Heart right ventricle (tissue), 16 donors: ENCODE measurements around the gene ARMC2. TPM values are rescaled to one million over a fixed set of nuclear protein-coding genes. Genes with fewer than 3 reads are reported as not detected.
A peak's percentile ranks its signal among the peaks of the same experiment; 100 is the strongest.

Experiments
- ATAC-seq, 8 donors: fragments of 200-7000 bp; cut with Tn5 transposase; one replicate each; pipeline ENCODE4 v1.9.1; 2020; ENCODE audit warnings: mild to moderate bottlenecking in 8 of 8, moderate library complexity in 8 of 8, moderate number of reproducible peaks in 1 of 8
- DNase-seq, 2 donors: peaks; one replicate each; pipeline ENCODE4 v3.0.0-alpha.2; 2020
- H3K27ac ChIP-seq, 10 donors: fragments of 200-600 bp; sonication (generic) in 2 of 10; one replicate each; pipeline versions ENCODE4 v1.5.0 to v1.8.0; 2020 to 2022; ENCODE audit warnings: mild to moderate bottlenecking in 3 of 10
- H3K27me3 ChIP-seq, 7 donors: fragments of 200-600 bp; one replicate each; pipeline ENCODE4 v1.8.0; 2021 to 2022; ENCODE audit warnings: mild to moderate bottlenecking in 2 of 7
- H3K36me3 ChIP-seq, 9 donors: fragments of 200-600 bp; sonication (generic) in 1 of 9; one replicate each; pipeline versions ENCODE4 v1.5.0 to v1.8.0; 2020 to 2022; ENCODE audit warnings: mild to moderate bottlenecking in 2 of 9
- H3K4me1 ChIP-seq, 9 donors: fragments of 200-600 bp; sonication (generic) in 1 of 9; one replicate each; pipeline versions ENCODE4 v1.5.0 to v1.8.0; 2020 to 2022; ENCODE audit warnings: mild to moderate bottlenecking in 4 of 9
- H3K4me3 ChIP-seq, 10 donors: fragments of 200-600 bp; sonication (generic) in 2 of 10; one replicate each; pipeline versions ENCODE4 v1.5.0 to v1.8.0; 2020 to 2022; ENCODE audit warnings: mild to moderate bottlenecking in 7 of 10, moderate library complexity in 2 of 10
- H3K9me3 ChIP-seq, 11 donors: fragments of 200-600 bp in 10 of 11; sonication (generic) in 2 of 11; one replicate each; pipeline versions ENCODE4 v1.5.0 to v1.8.0; 2013 to 2022; ENCODE audit warnings: mild to moderate bottlenecking in 2 of 11, control low read depth in 1 of 11, moderate library complexity in 1 of 11
- CTCF ChIP-seq, 9 donors: fragments of 200-600 bp; sonication (generic) in 2 of 9; IDR thresholded peaks; one replicate each; pipeline versions ENCODE4 v1.5.0 to v1.8.0; 2021 to 2022; ENCODE audit warnings: antibody characterized with exemption in 9 of 9, mild to moderate bottlenecking in 5 of 9, moderate library complexity in 1 of 9
- WGBS, 2 donors: extraction: QIAGEN DNeasy Blood & Tissue Kit; methylation state at CpG; one replicate each; pipeline ENCODE4 v1.1.7; 2013; ENCODE audit warnings: inconsistent platforms in 1 of 2; 5-methylcytosine and 5-hydroxymethylcytosine counted together
- intact Hi-C, 10 donors: fragments of 100-400 bp; cut with DNase I; formaldehyde crosslinking; loops; one replicate each; pipeline versions ENCODE4 v1.11.1 to v1.14.2; 2022
- polyA plus RNA-seq, 2 donors: library from polyadenylated mRNA; stranded (reverse); fragments of 200-250 nt; gene quantifications; one replicate each; pipeline ENCODE4 v1.2.3, GENCODE V29; 2013
- total RNA-seq, 10 donors: library from RNA; stranded (reverse); fragmentation: NEBNext Ultra II Directional in 3 of 10; extraction: Animal tissue kit (Norgen Biotek cat#: 25700) in 3 of 10; gene quantifications; one replicate each; pipeline versions ENCODE4 v1.2.1 to v1.2.4, GENCODE V29; 2021 to 2023
- donor health status: Arrhythmogenic right ventricular cardiomyopathy.
- donor health status: ischemic (EF 13 %, LVEDD 7.1; RV severe dilation, severe dysfunction).
- donor health status: healthy with polysubstance abuse.
- donor health status: DM: no; HTN: yes; CAD: no.
- donor health status: DM: no; HTN: no; CAD: no.
- donor health status: ischemic (EF 25% LVEDD 6.9; RV normal size, moderate dysfunction).
- donor health status: ischemic (EF 25% LVEDD 5.7; RV mildly dilated, moderate dysfunction).
- donor health status: healthy.
- donor health status: DM: yes; HTN: yes; CAD: no.
- donor health status: Ischemic cardiomyopathy.
- donor health status: ischemic (EF 35%, LVEDD 5.7; RV mildly dilated, moderate dysfunction).
- donor health status: nonischemic (EF 11% LVEDD 7.7; RV severe dilation, severe dysfunction).
- donor health status: DM: yes; HTN: yes; CAD: no.
- donor health status: PGD.
- donor health status: ischemic (EF 29% LVEDD 5.4; RV normal size, mild dysfunction).
- donor health status: nonischemic (EF 23%, LVEDD 6.1; RV moderate dilation, normal function).

The ARMC2 gene
- total and polyA plus RNA-seq, 12 donors = 2.5 to 16.4 (median 12.3) TPM

GRCh38 chr6:108947114-108947854 is 99.1 kb downstream of the ARMC2 start:
- peak in 1 of 9 donors; percentile 5 for TF ChIP-seq CTCF (IDR thresholded peaks at IDR 0.05)
- H3K4me1 ChIP-seq = peaks cover 31 to 85% (median 69%) of the 10 kb centered on the region in 9 donors
- intact Hi-C loops = loop anchor here in 6 of 10 donors (2.0 to 10.0 kb wide), 9 partner anchors 45 to 145 kb away; partner anchors contain the start of gene SESN1 (in 1 of the 6)
- peak in 1 of 2 donors; percentile 60 for DNase-seq
- H3K27me3 ChIP-seq = no peaks in the 10 kb centered on the region
- no peaks in the 10 kb centered on the region for H3K9me3 ChIP-seq
- ATAC-seq = peak in 7 of 8 donors; percentile 41 to 63 (median 52)
- no peak overlapping the region for H3K4me3 ChIP-seq
- 19 to 26% methylated on average over 5 of the region's 5 CpGs for WGBS, 2 donors
- peak overlapping the region; percentile 84 to 98 (median 92) for H3K27ac ChIP-seq
- H3K36me3 ChIP-seq = no peaks in the 10 kb centered on the region

GRCh38 chr6:108948181-108948661 is 100.0 kb downstream of the ARMC2 start:
- Histone ChIP-seq H3K4me3 (no peak overlapping the region), H3K4me1 (peaks cover 31 to 78% (median 60%) of the 10 kb centered on the region in 9 donors), H3K36me3 (no peaks in the 10 kb centered on the region), H3K9me3 (no peaks in the 10 kb centered on the region), H3K27ac (peak overlapping the region; percentile 31 to 98 (median 92)), H3K27me3 (no peaks in the 10 kb centered on the region)
- intact Hi-C loops = loop anchor here in 6 of 10 donors (2.0 to 10.0 kb wide), 8 partner anchors 19 to 144 kb away; partner anchors contain the start of gene SESN1 (in 1 of the 6)
- TF ChIP-seq CTCF (IDR thresholded peaks at IDR 0.05) = no peak
- no peak for ATAC-seq
- WGBS, 2 donors = 39% methylated on average over 7 of the region's 7 CpGs
- no peak for DNase-seq

DNA sequence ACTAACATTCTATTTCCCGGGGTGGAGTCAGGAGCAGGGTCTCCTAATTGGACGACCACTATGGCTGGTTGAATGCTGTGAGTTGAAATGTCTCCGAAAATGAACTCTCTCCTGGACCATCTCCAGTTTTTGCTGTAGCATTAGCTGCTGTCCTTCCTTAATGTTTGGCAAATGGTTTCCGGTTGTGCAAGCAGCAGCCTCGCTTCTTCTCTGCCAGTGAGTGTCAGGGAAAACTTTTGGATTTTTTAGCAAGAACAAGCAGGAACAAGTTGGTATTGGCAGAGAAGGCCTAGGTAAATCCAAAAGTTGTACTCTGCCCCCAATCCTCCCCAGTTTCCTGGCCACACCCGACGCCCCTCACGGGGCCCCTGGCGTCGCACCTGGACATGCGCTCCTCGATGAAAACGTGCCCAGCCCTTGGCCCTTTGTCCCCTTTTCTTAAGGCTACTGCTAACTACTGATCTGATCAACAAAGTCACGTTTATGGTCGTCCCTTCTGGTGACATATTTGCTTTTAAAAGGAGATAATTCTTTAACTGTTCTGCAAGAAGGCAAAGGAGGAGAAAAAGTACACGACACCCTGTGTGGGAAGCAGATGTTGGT is 103.2 kb downstream of the ARMC2 start:
- no peak for TF ChIP-seq CTCF (IDR thresholded peaks at IDR 0.05)
- peaks cover 17 to 46% (median 27%) of the 10 kb centered on the region in 9 donors for H3K4me1 ChIP-seq
- H3K9me3 ChIP-seq = no peaks in the 10 kb centered on the region
- no peak overlapping the region for H3K4me3 ChIP-seq
- no peaks in the 10 kb centered on the region for H3K36me3 ChIP-seq
- 80 to 84% methylated on average over 16 of the region's 16 CpGs for WGBS, 2 donors
- peak overlapping the region in 1 of 10 donors; percentile 42 for H3K27ac ChIP-seq
- H3K27me3 ChIP-seq = no peaks in the 10 kb centered on the region
- no peak for ATAC-seq
- intact Hi-C loops = loop anchor here in 1 of 10 donors (2.0 kb wide), 1 partner anchor 51 kb away; no protein-coding TSS in a partner anchor
- no peak for DNase-seq

GRCh38 chr6:108952776-108953486 is 104.7 kb downstream of the ARMC2 start:
- no peaks in the 10 kb centered on the region for H3K36me3 ChIP-seq
- H3K9me3 ChIP-seq = no peaks in the 10 kb centered on the region
- TF ChIP-seq CTCF (IDR thresholded peaks at IDR 0.05) = no peak
- ATAC-seq (no peak), DNase-seq (no peak)
- 75 to 81% methylated on average over 27 of the region's 27 CpGs for WGBS, 2 donors
- H3K27ac ChIP-seq = peak overlapping the region in 6 of 10 donors; percentile 14 to 48 (median 32)
- H3K4me3 ChIP-seq = peak overlapping the region in 1 of 10 donors; percentile 13
- intact Hi-C loops = no loop called here
- H3K27me3 ChIP-seq = no peaks in the 10 kb centered on the region
- H3K4me1 ChIP-seq = peaks cover 10 to 31% (median 13%) of the 10 kb centered on the region in 9 donors
